Suppressor macrophage treated with lipopolysaccharide for 1 hour (primary cell): ENCODE results near the gene MRPL32.
A peak's percentile ranks its signal among the peaks of the same experiment; 100 is the strongest.

Experiments used
- DNase-seq, 3 donors: peaks; one replicate each; pipeline ENCODE4 v3.0.0-alpha.2; 2020 to 2022

MRPL32 gene

DNA sequence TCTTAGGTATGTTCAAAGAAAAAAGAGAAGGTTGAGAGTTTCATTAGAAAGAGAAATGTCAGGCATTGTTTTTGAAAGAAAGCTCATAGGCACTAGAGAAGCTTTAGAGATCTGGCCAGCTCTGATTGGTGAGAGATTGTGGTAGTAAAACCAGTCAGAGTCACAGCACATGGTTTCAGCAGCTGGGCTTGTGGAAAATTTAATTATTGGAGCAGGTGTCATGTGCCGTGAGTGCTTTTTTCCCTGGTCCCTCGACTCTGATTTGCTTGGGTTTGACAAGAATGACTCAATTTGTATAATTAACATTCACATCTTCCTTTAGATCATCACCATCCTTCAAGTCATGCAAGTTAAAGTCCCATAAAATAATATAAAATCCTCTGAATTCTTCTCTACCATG lies 35.2 kb downstream of the MRPL32 start:
- no peak for DNase-seq

DNA sequence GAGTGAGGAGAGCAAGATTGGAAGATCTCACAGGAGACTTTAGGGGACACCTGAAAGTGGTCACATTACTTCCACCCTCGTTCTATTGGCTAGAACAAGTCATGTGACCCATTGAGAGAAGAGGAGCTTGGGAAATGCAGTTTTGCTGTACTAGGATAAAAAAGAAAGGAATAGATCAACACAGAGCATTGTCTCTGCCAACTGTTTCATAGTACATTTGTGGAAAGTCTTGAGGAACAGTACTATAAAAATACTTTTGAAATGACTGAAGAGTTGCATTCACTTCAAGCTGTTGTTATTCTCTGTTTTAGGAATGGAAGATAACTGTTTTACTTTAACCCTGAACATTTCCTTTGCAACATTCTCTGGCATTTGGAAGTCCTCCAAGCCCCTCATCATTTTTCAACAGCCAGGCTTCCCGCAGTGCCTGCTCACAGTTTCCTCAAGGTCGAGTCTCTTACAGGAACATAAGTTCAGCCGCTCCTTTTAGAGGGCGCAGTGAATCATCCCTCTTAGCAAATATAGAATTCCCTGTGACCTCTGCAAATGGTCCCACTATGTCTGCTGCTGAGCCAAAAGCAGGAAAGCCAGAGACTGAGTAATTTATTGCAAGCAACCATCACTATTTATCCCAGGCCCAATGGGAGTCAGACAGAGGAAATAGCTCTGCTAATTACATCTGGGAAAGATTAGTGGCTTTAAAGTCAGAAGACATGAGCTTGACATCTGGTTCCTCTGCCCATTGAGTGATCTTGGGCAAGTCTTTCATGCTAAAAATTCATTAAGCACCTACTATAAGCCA lies 40.7 kb downstream of the MRPL32 start:
- no peak for DNase-seq

- no peak for DNase-seq
Measured at GRCh38 chr7:42976371-42976770, 44.2 kb downstream of the MRPL32 start.

- DNase-seq = no peak
Measured at GRCh38 chr7:42978496-42978895, 46.3 kb downstream of the MRPL32 start.

DNA sequence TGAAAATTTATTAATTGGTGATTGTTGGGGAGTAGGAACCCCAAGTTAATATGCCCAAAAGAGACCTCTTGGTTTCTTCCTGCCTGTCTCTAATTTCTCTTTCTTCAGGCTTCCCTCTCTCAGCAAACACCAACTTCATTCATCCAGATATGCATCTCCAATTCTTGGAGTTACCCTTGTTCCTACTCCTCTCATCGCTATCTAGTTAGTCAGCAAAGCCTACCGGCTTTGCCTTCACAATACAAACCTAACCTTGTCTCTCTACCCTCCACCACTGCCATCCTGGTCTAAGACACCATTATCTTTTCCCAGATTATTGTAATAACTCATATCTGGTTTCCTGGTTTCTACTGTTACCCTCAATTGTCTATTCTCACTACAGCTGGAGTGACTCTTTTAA lies 47.9 kb downstream of the MRPL32 start:
- no peak for DNase-seq

DNA sequence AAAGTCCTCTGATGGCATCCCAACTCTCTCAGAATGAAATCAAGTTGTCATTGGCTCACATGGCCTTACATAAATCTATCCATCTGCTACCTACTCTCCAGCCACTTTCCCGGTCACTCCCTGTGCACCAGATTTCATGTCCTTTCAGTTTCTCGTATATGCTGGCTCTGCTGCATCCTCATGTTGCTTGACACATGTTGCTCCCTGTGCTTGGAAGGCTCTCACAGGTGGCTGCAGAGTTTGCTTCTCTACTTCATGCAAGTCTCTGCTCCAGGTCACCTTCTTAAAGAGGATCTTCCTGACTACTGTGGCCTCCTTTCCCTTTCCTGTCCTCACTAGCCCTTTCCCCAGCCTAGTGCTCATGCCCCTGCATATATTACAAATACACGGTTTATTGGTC lies 48.3 kb downstream of the MRPL32 start:
- DNase-seq = no peak

- DNase-seq = peak in 2 of 3 donors; percentile 7 to 12
Measured at GRCh38 chr7:42981601-42982000, 49.4 kb downstream of the MRPL32 start.

DNA sequence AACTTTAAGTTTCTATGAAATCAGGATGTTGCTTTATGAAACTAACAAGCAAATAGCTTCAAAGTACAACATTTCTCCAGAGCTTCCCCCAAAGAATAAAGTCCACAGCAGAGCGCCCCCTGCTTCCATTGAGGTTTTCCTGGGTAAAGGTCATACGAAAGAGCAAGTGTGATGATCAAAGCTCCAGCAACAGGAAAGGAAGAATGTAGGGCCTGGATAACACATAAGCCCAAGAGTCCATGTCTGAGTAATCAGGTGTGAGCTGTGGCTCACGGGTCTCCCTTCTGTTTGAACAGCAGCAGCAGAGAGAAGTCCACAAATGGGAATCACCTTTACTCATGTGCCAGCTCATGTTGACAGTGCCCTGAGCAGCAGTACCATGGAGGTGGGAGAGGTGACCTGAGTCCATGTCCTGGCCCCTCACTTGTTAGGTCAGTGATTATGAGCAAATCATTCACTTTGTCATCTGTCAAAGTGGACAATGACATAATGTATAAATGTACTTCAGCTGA lies 50.5 kb downstream of the MRPL32 start:
- no peak for DNase-seq

DNA sequence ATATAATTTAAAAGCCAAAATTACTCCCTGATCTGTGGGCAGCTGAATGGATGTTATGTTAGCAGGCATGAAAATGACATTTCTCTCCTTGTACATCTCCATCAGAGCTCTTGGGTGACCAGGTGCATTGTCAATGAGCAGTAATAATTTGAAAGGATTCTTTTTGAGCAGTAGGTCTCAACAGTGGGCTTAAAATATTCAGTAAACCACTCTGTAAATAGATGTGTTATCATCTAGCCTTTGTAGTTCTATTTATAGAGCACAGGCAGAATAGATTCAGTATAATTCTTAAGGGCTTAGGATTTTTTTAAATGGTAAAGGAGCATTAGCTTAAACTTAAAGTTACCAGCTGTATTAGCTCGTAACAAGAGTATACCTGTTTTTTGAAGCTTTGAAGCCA lies 52.0 kb downstream of the MRPL32 start:
- DNase-seq = no peak

DNA sequence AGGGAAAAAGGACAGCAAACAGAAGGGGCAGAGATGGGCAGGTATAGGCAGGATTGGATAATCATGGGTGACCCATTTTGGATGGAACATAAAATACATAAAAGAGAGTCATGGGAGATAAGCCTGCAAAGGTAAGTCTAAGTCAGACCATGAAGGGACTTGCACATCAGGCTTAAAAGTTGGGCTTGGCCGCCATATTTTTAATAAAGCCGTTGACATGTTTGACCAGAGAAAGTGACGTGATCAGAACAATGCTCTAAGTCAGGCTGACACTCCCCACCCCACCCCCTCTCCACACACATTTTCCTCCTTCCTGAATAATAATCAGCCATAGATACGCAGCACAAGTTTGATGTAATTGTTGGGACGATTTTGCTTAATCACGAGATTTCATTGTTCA lies 54.0 kb downstream of the MRPL32 start:
- no peak for DNase-seq

GRCh38 chr7:42986781-42987248 lies 54.6 kb downstream of the MRPL32 start:
- no peak for DNase-seq
